ENCODE results near the gene CSNK2A2.

The CSNK2A2 gene

GRCh38 chr16:58198022-58198683, at the start of gene CSNK2A2:
Gene CSNK2A2 (minus strand): TSS chr16:58198106. CDS start chr16:58197736, 370 bp downstream.
- peak within 1 kb of the TSS; percentile 44 for H2AFZ ChIP-seq (ENCODE audit: low read depth, low read length)

GRCh38 chr16:58243528-58244004, 45.7 kb upstream of the CSNK2A2 start:
- Histone ChIP-seq H3K36me3 (ENCODE audit: insufficient read depth, low read length) (no peaks in the 10 kb centered on the region), H2AFZ (ENCODE audit: low read depth, low read length) (no peak overlapping the region), H3K27me3 (ENCODE audit: insufficient read depth, low read length) (peaks cover 28% of the 10 kb centered on the region), H3K9me3 (ENCODE audit: low read length) (peaks cover 2% of the 10 kb centered on the region), H3K4me3 (ENCODE audit: low read length) (no peak overlapping the region), H3K4me1 (ENCODE audit: insufficient read depth, low read length) (no peaks in the 10 kb centered on the region)

More at GRCh38 chr16:58198022-58198683, at the start of gene CSNK2A2:
- H3K36me3 ChIP-seq (ENCODE audit: insufficient read depth, low read length) = peaks cover 33% of the 10 kb centered on the region
- no peaks in the 10 kb centered on the region for H3K9me3 ChIP-seq (ENCODE audit: low read length)
- peak within 1 kb of the TSS; percentile 75 for H3K4me3 ChIP-seq (ENCODE audit: low read length)
- peaks cover 11% of the 10 kb centered on the region for H3K4me1 ChIP-seq (ENCODE audit: insufficient read depth, low read length)
- no peaks in the 10 kb centered on the region for H3K27me3 ChIP-seq (ENCODE audit: insufficient read depth, low read length)

GRCh38 chr16:58236831-58237230, 38.9 kb upstream of the CSNK2A2 start:
- Histone ChIP-seq H3K4me3 (ENCODE audit: low read length) (peak overlapping the region; percentile 58), H3K9me3 (ENCODE audit: low read length) (peaks cover 2% of the 10 kb centered on the region), H2AFZ (ENCODE audit: low read depth, low read length) (peak overlapping the region; percentile 55), H3K27me3 (ENCODE audit: insufficient read depth, low read length) (peaks cover 17% of the 10 kb centered on the region), H3K4me1 (ENCODE audit: insufficient read depth, low read length) (peaks cover 5% of the 10 kb centered on the region), H3K36me3 (ENCODE audit: insufficient read depth, low read length) (no peaks in the 10 kb centered on the region)

DNA sequence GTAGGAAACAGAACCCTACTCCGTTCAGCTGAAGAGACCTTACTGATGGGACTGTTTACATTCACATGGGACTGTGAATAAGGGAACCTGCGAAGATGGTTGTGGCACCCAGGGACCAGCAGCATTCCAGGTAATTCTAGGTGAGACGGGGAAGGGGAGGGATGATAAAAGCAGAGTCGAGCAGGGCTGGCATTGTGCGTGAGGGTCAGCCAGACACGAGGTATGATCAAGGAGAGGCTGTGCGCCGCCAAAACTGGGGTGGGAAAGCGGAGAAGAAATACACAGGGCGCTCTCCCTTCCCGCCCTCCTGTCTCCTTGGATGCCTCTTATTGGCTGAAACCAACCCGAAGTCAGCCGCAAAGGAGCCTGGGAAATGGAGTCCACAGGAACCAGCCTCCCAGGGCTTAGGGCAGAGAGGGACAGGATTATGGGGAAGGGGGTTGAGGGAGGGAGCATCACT, 38.4 kb upstream of the CSNK2A2 start:
- H3K4me1 ChIP-seq (ENCODE audit: insufficient read depth, low read length) = peaks cover 5% of the 10 kb centered on the region
- H3K9me3 ChIP-seq (ENCODE audit: low read length) = no peaks in the 10 kb centered on the region
- H2AFZ ChIP-seq (ENCODE audit: low read depth, low read length) = peak overlapping the region; percentile 75
- no peaks in the 10 kb centered on the region for H3K36me3 ChIP-seq (ENCODE audit: insufficient read depth, low read length)
- H3K27me3 ChIP-seq (ENCODE audit: insufficient read depth, low read length) = peaks cover 11% of the 10 kb centered on the region
- H3K4me3 ChIP-seq (ENCODE audit: low read length) = peak overlapping the region; percentile 58

- Histone ChIP-seq H3K4me3 (ENCODE audit: low read length) (peak overlapping the region; percentile 58), H3K9me3 (ENCODE audit: low read length) (no peaks in the 10 kb centered on the region), H2AFZ (ENCODE audit: low read depth, low read length) (peak overlapping the region; percentile 75), H3K36me3 (ENCODE audit: insufficient read depth, low read length) (no peaks in the 10 kb centered on the region), H3K4me1 (ENCODE audit: insufficient read depth, low read length) (peaks cover 5% of the 10 kb centered on the region), H3K27me3 (ENCODE audit: insufficient read depth, low read length) (peaks cover 11% of the 10 kb centered on the region)
Measured at GRCh38 chr16:58235663-58236062, 37.8 kb upstream of the CSNK2A2 start.

- Histone ChIP-seq H2AFZ (ENCODE audit: low read depth, low read length) (no peak overlapping the region), H3K27me3 (ENCODE audit: insufficient read depth, low read length) (peaks cover 11% of the 10 kb centered on the region), H3K4me3 (ENCODE audit: low read length) (no peak overlapping the region), H3K36me3 (ENCODE audit: insufficient read depth, low read length) (no peaks in the 10 kb centered on the region), H3K4me1 (ENCODE audit: insufficient read depth, low read length) (peaks cover 5% of the 10 kb centered on the region), H3K9me3 (ENCODE audit: low read length) (no peaks in the 10 kb centered on the region)
Measured at GRCh38 chr16:58234831-58235595, 37.1 kb upstream of the CSNK2A2 start.

- Histone ChIP-seq H3K4me1 (ENCODE audit: insufficient read depth, low read length) (no peaks in the 10 kb centered on the region), H3K27me3 (ENCODE audit: insufficient read depth, low read length) (peaks cover 10% of the 10 kb centered on the region), H3K36me3 (ENCODE audit: insufficient read depth, low read length) (no peaks in the 10 kb centered on the region), H3K4me3 (ENCODE audit: low read length) (no peak overlapping the region), H3K9me3 (ENCODE audit: low read length) (no peaks in the 10 kb centered on the region), H2AFZ (ENCODE audit: low read depth, low read length) (no peak overlapping the region)
Measured at GRCh38 chr16:58230259-58230658, 32.4 kb upstream of the CSNK2A2 start.

DNA sequence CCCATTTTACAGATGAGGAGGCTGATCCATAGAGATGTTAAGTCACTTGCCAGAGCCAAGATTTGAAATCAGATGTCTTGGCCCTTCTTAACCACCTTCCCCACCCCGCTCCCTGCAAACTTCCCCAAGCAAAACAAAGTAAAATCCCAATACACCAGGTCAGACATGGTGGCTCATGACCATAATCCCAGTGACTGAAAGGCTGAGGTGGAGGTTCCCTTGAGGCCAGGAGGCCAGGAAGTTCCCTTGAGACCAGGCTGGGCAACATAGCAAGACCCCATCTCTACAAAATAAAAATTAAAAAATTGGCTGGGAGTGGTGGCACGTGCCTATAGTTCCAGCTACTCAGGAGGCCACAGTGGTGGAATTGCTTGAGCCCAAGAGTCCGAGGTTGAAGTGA, 28.9 kb upstream of the CSNK2A2 start:
- Histone ChIP-seq H3K27me3 (ENCODE audit: insufficient read depth, low read length) (peaks cover 4% of the 10 kb centered on the region), H3K4me1 (ENCODE audit: insufficient read depth, low read length) (no peaks in the 10 kb centered on the region), H3K4me3 (ENCODE audit: low read length) (no peak overlapping the region), H2AFZ (ENCODE audit: low read depth, low read length) (no peak overlapping the region), H3K9me3 (ENCODE audit: low read length) (no peaks in the 10 kb centered on the region), H3K36me3 (ENCODE audit: insufficient read depth, low read length) (no peaks in the 10 kb centered on the region)

- no peaks in the 10 kb centered on the region for H3K4me1 ChIP-seq (ENCODE audit: insufficient read depth, low read length)
- H3K36me3 ChIP-seq (ENCODE audit: insufficient read depth, low read length) = no peaks in the 10 kb centered on the region
- H3K9me3 ChIP-seq (ENCODE audit: low read length) = no peaks in the 10 kb centered on the region
- peaks cover 4% of the 10 kb centered on the region for H3K27me3 ChIP-seq (ENCODE audit: insufficient read depth, low read length)
- no peak overlapping the region for H3K4me3 ChIP-seq (ENCODE audit: low read length)
- no peak overlapping the region for H2AFZ ChIP-seq (ENCODE audit: low read depth, low read length)
Measured at GRCh38 chr16:58225965-58226602, 28.2 kb upstream of the CSNK2A2 start.

GRCh38 chr16:58222532-58223316, 24.8 kb upstream of the CSNK2A2 start:
- no peak overlapping the region for H3K4me3 ChIP-seq (ENCODE audit: low read length)
- H2AFZ ChIP-seq (ENCODE audit: low read depth, low read length) = no peak overlapping the region
- no peaks in the 10 kb centered on the region for H3K36me3 ChIP-seq (ENCODE audit: insufficient read depth, low read length)
- H3K4me1 ChIP-seq (ENCODE audit: insufficient read depth, low read length) = no peaks in the 10 kb centered on the region
- H3K27me3 ChIP-seq (ENCODE audit: insufficient read depth, low read length) = peaks cover 6% of the 10 kb centered on the region
- no peaks in the 10 kb centered on the region for H3K9me3 ChIP-seq (ENCODE audit: low read length)

DNA sequence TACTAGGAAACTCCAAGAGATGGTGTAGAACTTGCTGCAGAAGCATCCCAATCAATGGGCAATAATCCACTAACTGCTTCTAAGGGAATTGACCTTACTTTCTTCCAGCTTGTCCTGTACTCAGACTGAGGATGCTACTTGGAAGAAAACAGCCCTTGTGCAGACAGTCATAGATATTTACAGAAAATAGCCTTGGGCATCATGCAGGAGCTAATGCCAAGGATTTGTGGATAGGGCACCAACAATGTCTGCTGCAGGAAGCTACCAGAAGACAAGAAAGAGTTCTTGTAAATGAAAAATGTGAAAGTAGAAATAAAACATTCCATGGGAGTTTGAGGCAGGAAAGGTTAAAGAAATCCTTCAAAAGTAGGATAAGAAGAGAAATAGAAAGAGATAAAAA, 21.5 kb upstream of the CSNK2A2 start:
- Histone ChIP-seq H3K4me3 (ENCODE audit: low read length) (no peak overlapping the region), H2AFZ (ENCODE audit: low read depth, low read length) (no peak overlapping the region), H3K27me3 (ENCODE audit: insufficient read depth, low read length) (peaks cover 2% of the 10 kb centered on the region), H3K4me1 (ENCODE audit: insufficient read depth, low read length) (no peaks in the 10 kb centered on the region), H3K36me3 (ENCODE audit: insufficient read depth, low read length) (no peaks in the 10 kb centered on the region), H3K9me3 (ENCODE audit: low read length) (no peaks in the 10 kb centered on the region)

GRCh38 chr16:58218786-58219185, 20.9 kb upstream of the CSNK2A2 start:
- Histone ChIP-seq H3K4me3 (ENCODE audit: low read length) (no peak overlapping the region), H3K27me3 (ENCODE audit: insufficient read depth, low read length) (peaks cover 2% of the 10 kb centered on the region), H3K9me3 (ENCODE audit: low read length) (no peaks in the 10 kb centered on the region), H2AFZ (ENCODE audit: low read depth, low read length) (no peak overlapping the region), H3K4me1 (ENCODE audit: insufficient read depth, low read length) (no peaks in the 10 kb centered on the region), H3K36me3 (ENCODE audit: insufficient read depth, low read length) (no peaks in the 10 kb centered on the region)
